ENCODE data around the gene SAMM50. TPM values are rescaled to one million over a fixed set of nuclear protein-coding genes. Genes with fewer than 3 reads are reported as not detected.

The SAMM50 gene
- polyA plus RNA-seq (ENCODE audit: insufficient read depth in 1 of 5, insufficient read length in 5 of 5, low replicate concordance in 1 of 5), result 10 to 100 TPM; 51.8 to 65.1 (median 61.7) TPM
- long read RNA-seq, donor 1, transcript SAMM50-201 (15 exons, 1,717 nt), result major isoform, 32 of 73 reads
- long read RNA-seq, donor 1, partial matches to known transcripts, result 37 of 73 reads
- long read RNA-seq, donor 1, other reads (novel, unspliced or antisense), result 0 of 73 reads
- long read RNA-seq, donor 2, transcript SAMM50-201 (15 exons, 1,717 nt), result major isoform, 17 of 27 reads
- long read RNA-seq, donor 2, partial matches to known transcripts, result 9 of 27 reads
- long read RNA-seq, donor 2, other reads (novel, unspliced or antisense), result 0 of 27 reads
- long read RNA-seq, donor 3, transcript SAMM50-206 (3 exons, 3,248 nt), result minor isoform, 5 of 47 reads
- long read RNA-seq, donor 3, transcript SAMM50-201 (15 exons, 1,717 nt), result major isoform, 19 of 47 reads
- long read RNA-seq, donor 3, partial matches to known transcripts, result 21 of 47 reads
- long read RNA-seq, donor 3, other reads (novel, unspliced or antisense), result 0 of 47 reads
- long read RNA-seq, donor 4, transcript SAMM50-201 (15 exons, 1,717 nt), result major isoform, 13 of 33 reads
- long read RNA-seq, donor 4, partial matches to known transcripts, result 17 of 33 reads
- long read RNA-seq, donor 4, other reads (novel, unspliced or antisense), result 0 of 33 reads
- long read RNA-seq, donor 5, transcript SAMM50-201 (15 exons, 1,717 nt), result major isoform, 16 of 30 reads
- long read RNA-seq, donor 5, partial matches to known transcripts, result 10 of 30 reads
- long read RNA-seq, donor 5, other reads (novel, unspliced or antisense), result 0 of 30 reads
- long read RNA-seq, donor 6, transcript SAMM50-201 (15 exons, 1,717 nt), result major isoform, 32 of 52 reads
- long read RNA-seq, donor 6, partial matches to known transcripts, result 15 of 52 reads
- long read RNA-seq, donor 6, other reads (novel, unspliced or antisense), result 0 of 52 reads
- long read RNA-seq, donor 7, transcript SAMM50-201 (15 exons, 1,717 nt), result major isoform, 11 of 12 reads
- long read RNA-seq, donor 7, partial matches to known transcripts, result 0 of 12 reads
- long read RNA-seq, donor 7, other reads (novel, unspliced or antisense), result 0 of 12 reads
- long read RNA-seq, donor 8, transcript SAMM50-201 (15 exons, 1,717 nt), result major isoform, 11 of 20 reads
- long read RNA-seq, donor 8, partial matches to known transcripts, result 9 of 20 reads
- long read RNA-seq, donor 8, other reads (novel, unspliced or antisense), result 0 of 20 reads

DNA sequence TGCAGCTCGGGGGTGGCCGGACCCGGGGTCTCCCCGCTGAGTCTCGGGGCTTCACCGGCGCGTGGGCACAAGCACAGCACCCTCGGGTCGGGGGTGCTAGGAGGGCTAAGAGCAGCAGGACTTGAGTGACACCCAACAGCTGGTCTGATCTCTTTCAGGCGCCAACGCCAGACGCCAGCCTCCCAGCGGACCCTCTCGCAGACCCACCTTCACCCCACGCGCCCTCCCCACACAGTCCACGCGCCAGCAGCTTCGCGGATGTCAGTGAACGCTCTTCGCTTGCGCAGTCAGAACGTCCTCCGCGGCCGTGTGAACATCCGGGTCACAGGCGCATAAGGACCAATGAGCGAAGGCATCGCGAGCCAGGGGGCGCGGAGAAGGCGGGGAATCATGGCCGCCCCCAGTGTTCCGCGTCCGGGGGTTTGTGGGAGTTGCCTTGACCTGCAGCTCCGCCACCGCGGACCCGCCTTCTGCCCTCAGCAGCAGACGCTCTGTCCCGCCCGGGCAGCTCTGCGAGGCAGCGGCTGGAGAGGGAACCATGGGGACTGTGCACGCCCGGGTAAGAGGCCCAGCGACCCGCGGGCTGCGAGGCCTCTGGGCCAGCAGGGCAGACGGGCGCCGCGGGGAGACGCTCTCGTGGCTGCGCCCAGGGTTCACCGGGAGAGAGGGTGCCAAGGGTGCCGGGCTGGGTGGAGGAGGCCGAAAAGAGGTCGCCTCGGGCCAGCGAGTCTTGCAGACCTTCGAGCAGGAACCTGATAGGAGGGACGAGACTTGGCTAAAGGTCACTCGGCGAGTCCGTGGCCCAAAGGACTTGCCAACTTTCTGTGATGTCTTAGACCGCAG is at the start of gene SAMM50:
Gene SAMM50, plus strand, starts transcription at position 403 of the 843 bp plus-strand sequence. Its CDS starts 136 bp downstream, at position 539.
- peak; percentile 89 to 90 for DNase-seq

DNA sequence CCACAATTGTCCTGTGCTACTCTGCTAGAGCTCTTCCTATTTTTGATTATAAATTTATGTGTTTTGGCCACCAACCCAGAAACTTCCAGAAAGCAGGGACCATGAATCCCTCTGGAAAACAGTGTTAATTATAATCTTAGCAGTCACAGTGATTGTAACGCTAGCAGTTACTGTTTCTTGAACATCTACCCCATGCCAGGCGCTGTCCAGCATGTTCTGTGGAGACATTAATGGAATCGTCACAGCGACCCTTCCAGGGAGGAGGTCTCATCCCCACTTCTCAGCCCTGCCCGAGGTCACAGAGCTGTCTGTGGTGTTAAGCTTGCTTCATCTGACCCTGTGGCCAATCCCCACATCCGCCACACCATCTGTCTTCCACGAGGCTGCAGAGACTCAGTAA is 49.6 kb upstream of the SAMM50 start:
- DNase-seq, result no peak

DNA sequence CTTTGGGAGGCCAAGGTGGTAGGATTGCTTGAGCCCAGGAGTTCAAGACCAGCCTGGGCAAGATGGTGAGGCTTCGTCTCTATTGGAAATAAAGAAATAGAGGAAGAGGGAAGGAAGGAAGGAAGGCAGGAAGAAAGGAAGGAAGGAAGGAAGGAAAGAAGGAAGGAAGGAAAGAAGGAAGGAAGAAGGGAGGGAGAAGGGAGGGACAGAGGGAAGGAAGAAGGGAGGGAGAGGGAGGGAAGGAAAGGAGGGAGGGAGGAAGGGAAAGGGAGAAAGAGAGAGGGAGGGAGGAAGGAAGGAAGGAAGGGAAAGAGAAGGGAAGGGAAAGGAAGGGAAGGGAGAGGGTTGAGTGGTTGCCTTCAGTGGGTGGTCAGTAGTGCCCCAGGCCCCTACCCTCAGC is 45.5 kb upstream of the SAMM50 start:
- no peak for DNase-seq

DNA sequence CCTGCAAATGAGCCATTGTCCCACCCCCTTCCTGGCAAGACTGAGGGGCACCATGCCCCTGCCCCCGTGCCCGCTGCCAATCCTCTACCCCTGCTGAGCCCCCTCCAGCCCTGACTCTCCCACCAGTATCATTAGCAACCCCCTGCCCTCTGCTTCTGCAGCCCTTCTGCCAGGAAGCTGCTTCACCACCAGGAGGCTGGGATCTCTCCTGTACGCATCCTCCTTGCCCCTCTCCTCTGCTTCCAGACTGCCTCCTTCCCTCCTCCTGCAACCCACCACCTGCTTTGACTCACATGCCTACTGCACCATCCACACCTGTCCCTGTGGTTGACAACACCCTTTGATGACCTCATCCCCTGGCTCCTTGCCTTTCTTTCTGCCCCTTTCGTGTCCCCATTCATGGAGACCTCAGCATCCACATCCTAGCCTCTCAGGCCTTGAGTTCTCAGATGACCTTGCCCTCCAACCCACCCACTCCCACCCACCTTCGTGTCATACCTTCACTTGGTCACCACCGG is 45.0 kb upstream of the SAMM50 start:
- DNase-seq, result no peak

DNA sequence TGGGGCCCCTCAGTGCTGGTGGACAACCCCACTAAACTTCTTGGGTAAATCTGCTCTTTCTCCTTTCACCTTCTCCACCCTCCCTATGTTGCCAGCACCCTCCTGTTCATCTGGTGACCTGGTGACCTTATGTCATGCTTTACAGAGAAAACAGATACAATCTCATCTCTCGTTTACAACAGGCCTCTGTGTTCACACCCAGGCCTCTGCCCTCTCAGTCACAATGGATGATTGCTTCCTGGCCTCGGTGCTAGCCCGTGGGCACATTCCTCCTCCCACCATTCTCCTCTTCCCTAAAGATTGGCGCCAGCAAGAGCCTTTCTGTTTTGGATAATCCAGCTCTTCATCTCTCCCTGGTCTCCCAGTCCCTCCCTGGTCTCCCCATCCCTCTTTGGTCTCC is 43.9 kb upstream of the SAMM50 start:
- no peak for DNase-seq

DNA sequence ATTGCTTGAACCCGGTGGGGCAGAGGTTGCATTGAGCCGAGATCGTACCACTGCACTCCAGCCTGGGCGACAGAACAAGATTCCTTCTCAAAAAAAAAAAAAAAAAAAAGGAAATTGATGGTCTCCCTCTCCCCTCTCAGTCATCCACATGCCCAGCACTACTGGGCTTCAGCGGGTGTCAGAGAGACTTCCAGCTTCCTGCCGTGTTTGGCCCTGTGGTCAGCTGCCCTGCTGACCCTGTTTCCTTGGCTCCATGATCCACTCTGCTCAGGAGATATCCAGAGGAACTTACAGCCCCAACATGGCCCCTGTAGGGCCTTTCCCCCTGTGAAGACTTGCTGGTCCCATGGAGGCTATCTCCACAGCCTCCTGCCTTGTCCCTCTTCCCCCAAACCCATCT is 37.7 kb upstream of the SAMM50 start:
- DNase-seq, result no peak

DNA sequence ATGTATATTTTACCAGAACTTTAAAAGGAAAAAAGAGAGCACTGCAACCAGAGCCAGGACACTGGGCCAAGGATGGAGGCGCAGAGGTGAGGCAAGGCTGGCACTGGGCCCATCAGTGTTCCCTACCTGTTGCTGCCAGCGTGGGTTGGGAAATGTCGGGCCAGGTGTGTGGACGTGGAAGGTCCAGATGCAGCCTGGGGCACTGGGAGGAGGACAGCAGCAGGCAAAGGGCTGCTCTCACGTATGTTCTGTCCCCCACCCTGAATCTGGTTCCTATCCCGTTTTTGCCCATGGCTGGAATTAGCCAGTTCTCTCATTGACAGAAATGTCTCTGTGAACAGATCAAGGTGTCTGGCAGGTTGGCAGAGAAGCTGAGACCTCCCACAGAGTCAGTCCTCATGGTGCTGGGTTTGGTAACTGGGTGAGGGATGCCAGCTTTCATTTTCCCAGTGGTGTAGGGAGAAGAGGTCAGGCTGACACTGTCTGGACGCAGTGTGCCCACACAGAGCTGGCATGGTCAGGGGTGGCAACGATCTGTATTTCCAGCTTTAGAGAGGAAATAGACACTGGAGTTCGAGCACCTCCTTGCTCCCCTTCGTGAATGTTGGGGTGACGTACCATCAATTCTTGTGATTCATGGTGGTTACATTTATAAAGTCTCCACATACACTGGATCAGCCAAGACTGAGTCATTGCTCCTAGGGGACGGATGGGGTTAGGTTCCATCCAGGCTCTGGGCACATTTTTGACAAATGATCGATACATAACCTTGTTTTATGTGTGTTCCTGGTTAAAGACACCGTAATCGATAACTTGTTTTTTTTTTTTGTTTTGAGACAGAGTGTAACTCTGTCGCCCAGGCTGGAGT is 35.9 kb upstream of the SAMM50 start:
- no peak for DNase-seq

DNA sequence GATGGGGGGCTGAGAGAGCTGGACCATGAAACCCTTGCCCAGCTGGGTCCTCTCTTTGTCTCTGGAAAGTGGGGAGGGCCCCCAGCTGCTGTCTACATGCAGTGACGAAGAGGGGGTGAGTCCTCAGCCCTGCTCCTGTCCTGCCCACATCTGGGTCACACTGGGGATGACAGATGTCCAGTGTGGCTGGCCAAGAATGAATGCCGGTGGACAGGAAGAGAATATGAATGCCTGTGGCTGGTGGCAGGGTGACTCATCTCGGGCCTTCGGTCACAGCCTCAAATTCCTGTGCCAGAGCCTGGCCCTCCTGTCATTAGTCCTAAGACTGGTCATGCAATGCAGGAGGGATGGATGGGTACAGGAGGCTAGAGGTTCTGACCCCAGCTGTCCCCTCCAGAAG is 33.9 kb upstream of the SAMM50 start:
- DNase-seq, result no peak

DNA sequence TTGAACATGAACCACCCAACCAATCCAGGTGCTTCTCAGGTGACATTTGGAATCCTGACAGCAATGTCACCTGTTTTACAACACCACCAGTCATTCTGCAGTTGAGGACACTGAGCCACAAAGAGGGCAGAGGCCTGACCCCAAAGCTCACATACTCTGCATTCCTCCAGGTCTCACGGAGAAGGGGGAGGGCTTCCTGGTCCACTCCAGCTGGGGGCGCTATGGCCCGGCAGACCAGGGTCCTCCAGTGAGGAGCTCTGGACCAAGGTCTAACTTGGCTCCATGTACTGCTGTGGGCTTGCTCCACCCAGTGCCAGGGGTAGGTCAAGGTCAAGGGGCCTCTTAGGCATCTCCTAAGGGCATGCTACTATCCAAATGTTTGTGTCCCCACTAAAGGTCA is 33.1 kb upstream of the SAMM50 start:
- no peak for DNase-seq

DNA sequence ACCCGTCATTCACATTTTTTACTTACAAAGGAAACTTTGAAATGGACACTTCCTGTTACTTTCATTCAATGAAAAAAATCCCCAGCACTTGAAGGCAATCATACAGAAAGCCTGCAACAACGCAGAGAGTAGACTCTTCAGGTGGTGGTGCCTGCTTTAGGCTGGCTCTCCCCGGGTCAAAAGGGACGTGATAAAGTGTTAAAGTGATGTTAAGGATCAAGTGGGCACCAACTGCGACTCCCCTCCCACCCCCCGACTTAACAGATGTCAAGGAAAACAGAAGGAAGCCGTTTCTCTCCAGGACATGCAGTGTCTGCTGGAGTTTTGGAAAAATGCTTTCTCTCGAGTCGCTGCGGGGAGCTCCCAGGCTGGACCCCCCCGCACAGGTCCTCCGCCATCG is 32.1 kb upstream of the SAMM50 start:
- DNase-seq, result peak in 1 of 2 donors; percentile 28

DNA sequence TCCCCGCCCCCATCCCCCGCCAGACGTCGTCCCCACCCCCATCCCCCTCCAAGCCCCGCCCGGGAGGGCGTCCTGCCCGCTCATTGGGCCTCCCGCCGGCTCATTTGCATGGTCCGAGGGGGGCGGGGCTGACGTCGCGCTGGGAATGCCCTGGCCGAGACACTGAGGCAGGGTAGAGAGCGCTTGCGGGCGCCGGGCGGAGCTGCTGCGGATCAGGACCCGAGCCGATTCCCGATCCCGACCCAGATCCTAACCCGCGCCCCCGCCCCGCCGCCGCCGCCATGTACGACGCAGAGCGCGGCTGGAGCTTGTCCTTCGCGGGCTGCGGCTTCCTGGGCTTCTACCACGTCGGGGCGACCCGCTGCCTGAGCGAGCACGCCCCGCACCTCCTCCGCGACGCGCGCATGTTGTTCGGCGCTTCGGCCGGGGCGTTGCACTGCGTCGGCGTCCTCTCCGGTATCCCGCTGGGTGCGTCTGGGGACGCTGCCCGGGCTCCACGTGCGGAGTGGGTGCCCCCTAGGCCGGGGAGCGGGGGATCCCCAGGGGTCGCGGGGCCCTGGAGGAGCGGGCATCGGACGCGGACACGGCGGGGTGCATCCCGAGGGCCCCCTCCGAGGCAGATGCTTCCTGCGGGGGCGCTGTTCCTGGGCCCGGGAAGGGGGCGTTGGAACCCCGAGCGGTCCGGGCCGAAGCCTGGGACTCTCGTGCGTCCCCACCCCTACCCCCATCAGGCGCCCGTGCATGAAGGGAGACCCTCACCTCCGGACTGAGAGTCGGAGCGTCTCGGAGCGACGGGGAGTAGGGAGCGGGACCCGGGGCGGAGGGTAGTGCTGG is 31.4 kb upstream of the SAMM50 start, which contains the start of gene PNPLA3:
Gene PNPLA3, plus strand, starts transcription at position 175 of the 834 bp plus-strand sequence. Its CDS starts 107 bp downstream, at position 282.
- DNase-seq, result peak; percentile 84 to 85

DNA sequence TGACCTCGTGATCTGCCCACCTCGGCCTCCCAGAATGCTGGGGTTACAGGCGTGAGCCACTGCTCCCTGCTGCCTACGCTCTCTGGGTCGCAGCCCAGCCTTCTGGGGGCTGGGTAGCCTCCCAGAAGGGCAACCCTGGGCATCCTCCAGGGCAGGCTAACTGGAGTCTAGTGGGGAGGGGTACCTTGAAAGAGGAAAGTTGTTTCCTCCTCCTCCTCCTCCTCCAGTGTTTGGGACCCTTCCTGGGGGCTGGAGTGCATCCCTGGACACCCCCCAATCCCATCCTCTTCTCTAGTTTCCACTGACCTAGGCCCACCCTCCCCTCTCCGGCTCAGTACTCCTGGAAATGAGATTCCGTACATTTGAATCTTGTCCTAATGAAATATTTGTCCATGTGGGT is 30.4 kb upstream of the SAMM50 start:
- DNase-seq, result no peak

DNA sequence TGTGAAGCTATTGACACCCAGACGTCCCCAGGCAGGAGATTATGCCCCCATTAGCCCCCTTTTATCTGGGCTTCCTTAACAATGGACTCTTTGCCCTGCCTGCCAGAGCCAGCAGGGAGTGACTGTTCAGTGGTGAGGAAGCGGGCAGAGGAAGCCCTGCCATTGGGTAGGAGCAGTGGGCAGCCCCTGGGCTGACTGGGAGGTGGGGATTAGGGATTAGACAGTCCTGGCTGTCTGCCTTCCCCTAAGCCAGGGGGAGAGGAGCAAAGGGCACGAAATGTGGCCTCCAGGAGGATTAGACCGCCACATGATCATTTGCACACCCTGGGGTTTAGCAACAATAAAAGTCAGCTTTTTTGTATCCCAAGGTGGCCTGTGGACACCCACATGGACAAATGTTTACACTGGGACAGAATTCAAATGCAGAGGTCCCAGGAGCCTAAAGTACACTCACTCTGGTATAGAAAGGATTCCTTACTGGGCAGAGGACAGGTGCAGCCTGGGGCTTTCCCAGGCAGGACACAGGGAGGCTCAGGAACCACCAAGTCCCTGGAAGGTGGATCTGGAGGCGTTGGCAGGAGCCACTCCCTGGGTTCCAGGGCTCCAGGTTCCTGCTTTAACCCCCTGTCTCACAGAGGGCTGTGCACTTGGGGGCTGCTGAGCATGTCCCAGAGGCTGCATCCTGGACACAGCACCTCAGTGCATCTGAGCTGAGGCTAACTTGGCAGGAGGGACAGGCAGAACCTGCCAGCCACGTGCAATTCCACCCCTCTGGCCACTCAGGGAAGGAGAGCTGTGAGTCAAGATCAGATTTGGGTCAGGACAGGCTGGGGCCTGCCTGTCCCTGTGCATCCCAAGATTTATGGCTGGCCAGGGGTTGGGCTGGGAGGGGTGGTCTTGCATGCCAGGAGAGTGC is 29.6 kb upstream of the SAMM50 start:
- no peak for DNase-seq

DNA sequence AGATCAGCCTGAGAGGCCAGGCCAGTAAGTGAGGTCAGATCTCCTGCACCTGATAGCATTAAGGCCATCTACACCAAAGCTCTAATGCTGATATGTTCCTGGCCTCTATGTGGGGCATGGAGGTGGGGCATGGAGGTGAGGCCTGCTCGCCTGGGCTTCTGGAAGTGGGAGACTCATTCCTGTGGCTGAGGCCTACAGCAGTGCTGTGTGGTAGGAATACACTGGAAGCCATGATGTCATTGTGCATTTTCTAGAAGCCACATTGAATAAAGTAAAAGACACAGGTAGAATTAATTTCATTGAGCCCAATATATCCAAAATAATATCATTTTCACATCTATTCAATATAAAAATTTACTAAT is 28.9 kb upstream of the SAMM50 start:
- DNase-seq, result no peak

DNA sequence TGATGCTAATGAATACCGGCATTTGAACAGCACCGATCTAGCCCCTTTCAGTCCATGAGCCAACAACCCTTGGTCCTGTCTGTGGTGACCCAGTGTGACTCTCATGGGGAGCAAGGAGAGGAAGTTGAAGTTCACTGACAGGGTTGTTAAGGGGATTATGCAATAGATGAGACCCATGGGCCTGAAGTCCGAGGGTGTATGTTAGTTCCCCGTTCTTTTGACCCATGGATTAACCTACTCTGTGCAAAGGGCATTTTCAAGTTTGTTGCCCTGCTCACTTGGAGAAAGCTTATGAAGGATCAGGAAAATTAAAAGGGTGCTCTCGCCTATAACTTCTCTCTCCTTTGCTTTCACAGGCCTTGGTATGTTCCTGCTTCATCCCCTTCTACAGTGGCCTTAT is 26.8 kb upstream of the SAMM50 start:
- no peak for DNase-seq

DNA sequence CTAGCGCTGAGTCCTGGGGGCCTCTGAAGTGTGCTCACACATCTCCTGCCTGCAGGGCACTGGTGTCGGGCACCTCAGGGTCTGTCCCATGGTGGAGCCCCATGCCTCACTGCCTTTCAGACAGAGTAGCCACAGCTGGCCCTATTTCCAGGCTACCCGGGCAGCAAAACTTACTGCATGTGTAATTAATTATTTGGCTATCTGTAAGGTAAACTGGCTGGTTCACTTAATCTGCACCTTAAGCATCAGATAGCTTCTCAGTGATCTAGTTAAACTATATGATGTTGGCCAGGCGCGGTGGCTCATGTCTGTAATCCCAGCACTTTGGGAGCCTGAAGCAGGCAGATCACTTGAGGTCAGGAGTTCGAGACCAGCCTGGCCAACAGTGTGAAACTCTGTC is 26.3 kb upstream of the SAMM50 start:
- no peak for DNase-seq

DNA sequence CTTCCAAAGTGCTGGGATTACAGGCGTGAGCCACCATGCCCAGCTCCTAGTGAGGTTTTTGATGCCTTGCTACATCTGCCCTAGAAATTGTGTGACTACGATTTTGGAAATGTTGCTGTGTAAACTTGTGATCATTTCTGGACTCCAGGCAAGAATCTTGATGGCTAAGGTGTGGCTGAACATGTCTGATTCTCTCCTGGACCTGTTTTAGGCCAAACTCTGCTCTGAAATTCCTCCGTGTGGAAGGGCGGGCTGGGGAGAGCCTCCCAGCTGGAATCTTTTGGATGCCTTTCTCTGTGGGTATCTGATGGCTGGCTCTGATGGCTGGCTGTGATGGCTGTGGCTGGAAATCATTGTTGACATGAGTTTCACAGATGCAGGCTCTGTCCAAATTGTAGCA is 23.5 kb upstream of the SAMM50 start:
- no peak for DNase-seq

DNA sequence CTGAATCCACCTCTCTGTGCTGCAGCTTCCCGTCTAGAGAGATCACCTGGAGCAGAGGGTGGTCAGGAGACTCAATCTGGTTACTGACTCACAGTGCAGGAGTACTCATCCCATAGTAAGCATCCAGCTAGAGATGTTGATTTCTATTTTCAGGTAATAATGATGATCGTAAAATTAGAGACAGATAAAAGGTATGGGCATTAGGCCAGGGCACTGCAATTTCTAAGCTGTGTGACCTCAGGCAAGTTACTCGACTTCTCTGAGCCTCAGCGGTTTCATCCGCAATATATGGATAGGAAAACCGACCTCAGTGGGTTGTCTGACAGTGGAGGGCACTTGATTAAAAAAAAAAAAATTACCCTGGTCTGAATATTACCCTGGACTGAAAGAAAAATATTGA is 13.8 kb upstream of the SAMM50 start:
- no peak for DNase-seq

Measured in right lung (tissue), 10 donors.